Epithelial cell of esophagus (primary cell): ENCODE measurements around the gene CBFB.
"Not testable (repeated sequence)": the region's sequence is repeated elsewhere in the genome, so short reads cannot be mapped to it uniquely, and the experiment has no call there.

ENCODE experiments used
- DNase-seq: peaks from one replicate; pipeline ENCODE4 v3.0.0; 2010; ENCODE audit warnings: low read depth
- H3K4me3 ChIP-seq: 2 replicates; pipeline ENCODE4 v1.5.1; 2011; ENCODE audit warnings: mild to moderate bottlenecking, low read length, control low read depth
- TF ChIP-seq, protein P1 (sequence below): IDR thresholded peaks from 2 replicates; pipeline ENCODE4 v1.5.1; 2011; ENCODE audit warnings: low read depth, mild to moderate bottlenecking, low read length, control low read depth, inconsistent platforms; ENCODE audit not compliant: insufficient read depth; ENCODE audit errors: missing control alignments

Gene CBFB

DNA sequence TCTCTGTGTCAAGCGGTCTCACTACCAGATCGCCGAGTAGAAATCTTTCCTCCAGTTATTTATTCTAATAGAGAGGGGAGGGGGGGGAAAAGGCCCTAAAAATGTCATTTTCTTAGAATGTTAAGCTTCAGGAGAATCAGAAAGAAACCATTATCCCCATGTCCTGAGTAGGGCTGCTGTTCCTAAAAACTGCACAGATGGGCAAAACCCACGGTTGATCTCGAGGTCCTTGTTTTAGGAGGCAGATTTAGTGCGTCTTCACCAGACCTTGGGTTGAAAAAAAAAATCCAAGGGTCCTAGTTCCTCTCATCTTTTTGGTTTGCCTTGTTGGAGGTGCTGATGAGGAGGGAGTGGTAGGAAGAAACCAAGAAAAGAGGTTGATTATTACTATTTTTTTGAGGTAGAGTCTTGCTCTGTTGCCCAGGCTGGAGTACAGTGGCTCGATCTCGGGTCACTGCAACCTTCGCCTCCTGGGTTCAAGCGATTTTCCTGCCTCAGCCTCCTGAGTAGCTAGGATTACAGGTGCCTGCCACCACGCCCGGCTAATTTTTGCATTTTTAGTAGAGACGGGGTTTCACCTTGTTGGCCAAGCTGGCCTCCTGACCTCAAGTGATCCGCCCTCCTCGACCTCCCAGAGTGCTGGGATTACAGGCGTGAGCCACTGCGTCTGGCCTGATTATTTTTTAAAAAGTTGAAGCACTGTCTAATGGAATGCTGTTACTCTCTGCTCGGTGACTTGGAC, 1.4 kb downstream of the CBFB start:
- H3K4me3 ChIP-seq: peak overlapping the region; percentile 68
- no peak for DNase-seq
- TF ChIP-seq, protein P1, sequence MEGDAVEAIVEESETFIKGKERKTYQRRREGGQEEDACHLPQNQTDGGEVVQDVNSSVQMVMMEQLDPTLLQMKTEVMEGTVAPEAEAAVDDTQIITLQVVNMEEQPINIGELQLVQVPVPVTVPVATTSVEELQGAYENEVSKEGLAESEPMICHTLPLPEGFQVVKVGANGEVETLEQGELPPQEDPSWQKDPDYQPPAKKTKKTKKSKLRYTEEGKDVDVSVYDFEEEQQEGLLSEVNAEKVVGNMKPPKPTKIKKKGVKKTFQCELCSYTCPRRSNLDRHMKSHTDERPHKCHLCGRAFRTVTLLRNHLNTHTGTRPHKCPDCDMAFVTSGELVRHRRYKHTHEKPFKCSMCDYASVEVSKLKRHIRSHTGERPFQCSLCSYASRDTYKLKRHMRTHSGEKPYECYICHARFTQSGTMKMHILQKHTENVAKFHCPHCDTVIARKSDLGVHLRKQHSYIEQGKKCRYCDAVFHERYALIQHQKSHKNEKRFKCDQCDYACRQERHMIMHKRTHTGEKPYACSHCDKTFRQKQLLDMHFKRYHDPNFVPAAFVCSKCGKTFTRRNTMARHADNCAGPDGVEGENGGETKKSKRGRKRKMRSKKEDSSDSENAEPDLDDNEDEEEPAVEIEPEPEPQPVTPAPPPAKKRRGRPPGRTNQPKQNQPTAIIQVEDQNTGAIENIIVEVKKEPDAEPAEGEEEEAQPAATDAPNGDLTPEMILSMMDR: no peak

DNA sequence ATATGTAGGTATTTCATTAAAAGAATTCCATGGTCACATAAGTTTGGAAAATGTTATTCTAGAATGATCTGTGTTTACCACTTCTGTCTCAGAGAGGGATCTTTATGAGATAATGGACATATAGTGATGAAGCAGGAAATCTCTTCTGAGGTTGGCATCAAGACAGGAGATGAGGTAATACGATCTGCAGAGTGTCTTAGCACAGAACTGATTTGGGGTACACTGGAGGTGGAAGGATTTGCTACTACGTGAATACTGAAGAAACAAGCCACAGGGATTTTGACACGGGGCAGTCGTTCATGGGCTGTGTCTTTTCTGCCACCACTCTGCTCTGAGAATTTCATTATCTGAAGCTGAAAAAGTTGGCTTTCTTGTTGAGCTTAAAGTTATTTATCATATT, 5.5 kb downstream of the CBFB start:
- no peak overlapping the region for H3K4me3 ChIP-seq
- DNase-seq: peak; percentile 15
- TF ChIP-seq, protein P1: no peak

DNA sequence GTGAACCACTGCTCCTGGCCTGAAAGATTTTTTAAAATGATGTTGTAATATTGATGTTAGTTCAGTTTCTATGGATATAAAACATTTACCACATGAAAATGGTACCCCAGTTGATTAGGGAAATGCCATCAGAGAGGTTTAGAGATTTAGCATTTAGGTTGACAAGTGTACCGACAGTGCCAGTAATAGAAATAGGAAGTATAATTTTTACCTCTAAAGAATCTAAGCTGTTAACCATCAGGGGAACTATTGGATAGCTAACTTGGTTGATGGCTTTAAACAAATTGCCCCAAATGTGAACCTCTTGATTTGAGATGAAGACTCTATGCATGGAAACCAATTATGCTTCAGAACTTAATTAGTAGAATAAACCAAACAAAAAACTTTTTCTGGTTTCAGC, 6.4 kb downstream of the CBFB start:
- no peak overlapping the region for H3K4me3 ChIP-seq
- no peak for DNase-seq
- TF ChIP-seq, protein P1: no peak

DNA sequence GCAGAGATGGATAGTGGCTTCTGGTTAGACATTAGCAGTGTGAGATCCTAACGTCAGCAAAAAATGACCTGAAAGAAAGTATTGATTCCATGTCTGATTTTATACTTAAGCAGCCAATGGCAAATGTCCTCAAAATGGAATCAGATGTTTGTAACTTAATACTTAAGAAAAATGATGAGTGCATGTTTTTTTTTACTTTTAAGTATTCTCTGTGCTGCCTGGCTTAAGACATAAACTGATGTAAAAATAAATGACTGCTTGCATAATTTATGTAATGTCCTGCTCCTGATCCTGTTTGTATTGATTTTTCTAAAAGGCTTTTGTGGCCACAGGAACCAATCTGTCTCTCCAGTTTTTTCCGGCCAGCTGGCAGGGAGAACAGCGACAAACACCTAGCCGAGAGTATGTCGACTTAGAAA, 7.4 kb downstream of the CBFB start:
- TF ChIP-seq, protein P1: no peak
- H3K4me3 ChIP-seq: no peak overlapping the region
- no peak for DNase-seq

DNA sequence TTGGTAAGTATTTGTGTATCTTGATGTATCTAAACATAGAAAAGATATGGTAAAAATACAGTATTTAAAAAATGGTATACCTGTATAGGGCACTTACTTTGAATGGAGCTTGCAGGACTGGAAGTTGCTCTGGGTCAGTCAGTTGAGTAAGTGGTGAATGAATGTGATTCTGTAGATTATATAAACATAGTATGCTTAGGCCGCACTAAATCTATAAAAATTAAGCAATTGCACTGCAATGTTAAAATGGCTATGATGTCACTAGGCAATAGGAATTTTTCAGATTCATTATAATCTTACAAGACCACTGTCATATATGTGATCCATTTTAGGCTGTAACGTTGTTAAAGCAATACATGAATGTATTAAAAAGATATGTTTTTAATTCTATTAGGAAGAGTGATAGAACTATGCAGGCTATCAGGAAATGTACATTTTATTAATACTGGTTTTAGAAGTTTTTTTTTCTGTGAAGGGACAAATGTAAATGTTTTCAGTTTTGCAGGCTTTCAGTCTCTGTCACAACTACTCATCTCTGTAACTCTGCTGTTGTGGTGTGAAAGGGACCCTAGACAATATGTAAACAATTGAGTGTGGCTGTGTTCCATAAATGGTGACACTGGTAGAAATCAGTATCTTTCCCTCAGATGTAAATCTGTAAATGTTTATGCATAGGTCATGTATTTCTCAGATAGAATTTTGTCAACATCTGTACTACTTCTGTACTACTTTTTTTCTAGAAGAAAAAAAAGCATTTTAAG, 10.5 kb downstream of the CBFB start:
- DNase-seq: no peak
- TF ChIP-seq, protein P1: no peak
- no peak overlapping the region for H3K4me3 ChIP-seq

DNA sequence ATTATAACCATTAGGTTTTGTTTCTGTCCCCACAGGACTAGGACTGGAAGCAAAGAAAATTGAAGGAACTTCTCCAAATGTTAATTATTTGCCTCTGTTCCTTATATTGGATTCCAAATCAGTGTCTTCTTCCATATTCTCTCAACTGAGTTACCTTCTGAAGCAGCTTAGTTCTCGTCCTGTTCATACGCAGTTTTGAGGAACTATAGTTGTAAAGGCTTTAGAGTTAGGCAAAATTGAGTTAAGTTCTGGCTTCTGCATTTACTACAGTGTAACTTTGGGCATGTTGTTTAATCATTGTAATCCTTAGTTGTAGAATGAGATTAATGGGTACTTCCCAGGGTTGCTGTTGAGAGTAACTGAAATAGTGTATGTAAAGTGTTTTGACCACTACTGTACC, 11.2 kb downstream of the CBFB start:
- H3K4me3 ChIP-seq: no peak overlapping the region
- TF ChIP-seq, protein P1: no peak
- no peak for DNase-seq

DNA sequence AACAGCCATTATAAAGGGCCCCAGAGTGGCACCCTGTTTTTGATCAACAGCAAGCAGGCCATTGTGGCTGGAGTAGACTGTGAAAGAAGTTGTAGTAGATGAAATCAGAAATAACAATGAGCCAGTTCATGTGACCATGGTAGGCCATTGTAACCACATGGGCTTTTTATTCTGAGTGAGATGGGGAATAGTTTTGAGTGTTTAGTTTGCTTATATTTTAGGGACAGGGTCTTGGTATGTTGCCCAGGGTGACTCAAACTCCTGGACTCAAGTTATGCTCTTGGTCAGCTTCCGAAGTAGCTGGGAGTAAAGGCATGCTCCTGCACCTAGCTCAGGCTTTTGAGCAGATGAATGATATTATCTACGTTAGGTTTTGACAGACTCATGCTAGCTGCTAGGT, 12.0 kb downstream of the CBFB start:
- TF ChIP-seq, protein P1: no peak
- DNase-seq: no peak
- H3K4me3 ChIP-seq: no peak overlapping the region

DNA sequence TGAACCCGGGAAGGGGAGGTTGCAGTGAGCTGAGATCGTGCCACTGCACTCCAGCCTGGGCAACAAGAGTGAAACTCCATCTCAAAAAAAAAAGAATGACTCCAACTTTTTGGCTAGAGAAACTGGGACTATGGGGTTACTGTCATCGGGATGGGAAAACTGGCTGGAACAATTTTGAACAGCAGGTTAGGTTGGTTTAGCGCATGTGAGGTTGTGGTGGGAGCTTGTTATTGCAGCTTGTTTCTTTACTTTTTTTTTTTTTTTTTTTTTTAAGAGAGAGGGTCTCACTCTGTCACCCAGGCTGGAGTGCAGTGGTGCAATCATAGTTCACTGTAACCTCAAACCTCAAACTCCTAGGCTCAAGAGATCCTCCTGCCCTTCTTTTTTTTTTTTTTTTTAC, 12.6 kb downstream of the CBFB start:
- not testable (repeated sequence) for DNase-seq, H3K4me3 ChIP-seq
